ENCODE measurements around the gene RIN3.
"Not testable (repeated sequence)": the region's sequence is repeated elsewhere in the genome, so short reads cannot be mapped to it uniquely, and the experiment has no call there.

The RIN3 gene

DNA sequence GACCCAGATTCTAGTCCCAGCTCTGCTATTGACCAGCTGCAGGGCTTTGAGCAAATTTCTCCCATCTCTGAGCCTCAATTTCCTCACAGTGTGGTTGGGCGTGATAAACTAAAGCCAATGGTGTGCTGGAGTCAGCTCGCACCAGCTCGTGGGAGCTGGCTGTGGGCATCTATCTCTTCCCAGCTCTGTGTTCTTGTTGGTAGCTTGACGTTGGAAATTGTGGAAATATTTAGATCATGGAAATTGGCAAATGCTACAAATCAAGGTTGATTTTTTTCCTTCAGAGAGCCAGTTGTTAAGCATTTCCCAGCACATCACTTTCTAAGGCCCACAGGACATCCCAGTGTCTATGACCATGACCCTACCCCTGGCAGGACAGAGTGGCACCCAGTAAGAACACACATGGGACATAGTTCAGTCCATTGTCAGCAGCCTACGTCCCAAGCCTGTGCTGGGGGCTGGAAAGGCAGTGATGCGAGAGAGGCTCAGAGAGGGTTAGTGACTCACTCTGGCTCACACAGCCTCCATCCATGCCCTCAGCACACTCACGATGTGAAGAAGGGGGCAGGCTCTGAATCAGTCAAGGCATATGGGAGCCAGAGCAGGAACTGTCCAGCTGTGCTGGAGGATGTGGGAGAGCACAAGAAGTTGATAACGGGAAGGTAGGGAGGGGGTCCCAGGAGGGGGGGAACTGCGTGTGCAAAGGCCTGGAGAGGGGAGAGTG is 157.2 kb downstream of the RIN3 start:
- peak; percentile 36 for DNase-seq

DNA sequence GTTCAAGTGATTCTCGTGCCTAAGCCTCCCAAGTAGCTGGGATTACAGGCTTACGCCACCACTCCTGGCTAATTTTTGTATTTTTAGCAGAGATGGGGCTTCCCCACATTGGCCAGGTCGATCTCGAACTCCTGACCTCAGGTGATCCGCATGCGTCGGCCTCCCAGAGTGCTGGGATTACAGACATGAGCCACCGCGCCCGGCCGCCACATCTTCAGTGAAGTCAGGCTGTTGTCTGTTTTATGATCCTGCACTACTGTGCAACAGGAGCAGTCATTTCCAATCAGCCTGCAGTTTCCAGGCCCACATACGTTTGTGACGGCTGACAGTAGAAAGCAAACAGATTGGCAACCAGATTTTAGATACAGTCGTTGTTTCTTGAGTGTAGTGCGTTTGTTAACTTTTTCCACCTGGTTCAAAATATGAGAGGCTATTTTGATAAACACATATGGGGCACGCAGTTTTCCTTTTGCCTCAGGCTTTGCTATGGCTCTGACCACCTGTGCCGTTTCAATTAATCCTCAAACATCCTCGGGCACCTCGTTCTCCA is 160.1 kb downstream of the RIN3 start:
- no peak for DNase-seq

DNA sequence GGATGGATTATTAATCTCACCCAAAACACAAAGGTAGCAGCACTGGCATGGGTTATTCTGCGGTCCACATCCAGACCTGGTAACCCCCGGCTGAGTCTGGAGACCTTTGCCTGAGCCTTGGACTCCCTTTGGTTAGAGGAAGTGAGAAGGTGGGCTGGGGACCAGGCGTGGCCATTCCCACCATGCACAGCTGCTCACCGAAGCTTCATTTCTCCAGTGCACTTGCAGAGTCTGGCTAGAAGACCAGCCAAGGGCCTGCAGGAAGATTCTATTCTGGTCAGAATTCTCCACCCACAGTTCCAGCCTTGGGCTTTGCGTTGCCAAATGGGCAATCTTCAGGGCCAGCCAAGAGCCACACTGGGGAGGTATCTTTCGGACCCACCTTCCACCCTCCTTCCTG is 161.8 kb downstream of the RIN3 start:
- DNase-seq = no peak

DNA sequence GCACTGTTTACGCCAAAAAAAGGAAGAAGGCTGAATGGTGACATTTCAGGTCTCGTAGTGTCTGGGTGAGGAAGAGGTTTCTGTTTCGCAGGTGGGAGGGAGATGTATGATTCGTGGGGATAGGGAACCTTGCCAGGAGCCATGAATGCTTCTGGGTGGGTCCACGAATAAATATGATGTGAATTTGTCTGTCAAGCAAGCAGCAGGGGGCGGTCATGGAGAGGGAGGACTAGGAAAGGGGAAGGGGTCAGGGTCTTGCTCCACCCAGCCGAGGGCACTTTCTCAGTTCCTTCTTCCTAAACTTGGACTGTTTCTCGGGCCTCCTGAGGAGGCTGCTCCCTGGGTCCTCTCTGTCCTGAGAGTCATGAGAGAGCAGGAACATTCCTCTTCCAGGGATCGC is 162.4 kb downstream of the RIN3 start:
- no peak for DNase-seq

DNA sequence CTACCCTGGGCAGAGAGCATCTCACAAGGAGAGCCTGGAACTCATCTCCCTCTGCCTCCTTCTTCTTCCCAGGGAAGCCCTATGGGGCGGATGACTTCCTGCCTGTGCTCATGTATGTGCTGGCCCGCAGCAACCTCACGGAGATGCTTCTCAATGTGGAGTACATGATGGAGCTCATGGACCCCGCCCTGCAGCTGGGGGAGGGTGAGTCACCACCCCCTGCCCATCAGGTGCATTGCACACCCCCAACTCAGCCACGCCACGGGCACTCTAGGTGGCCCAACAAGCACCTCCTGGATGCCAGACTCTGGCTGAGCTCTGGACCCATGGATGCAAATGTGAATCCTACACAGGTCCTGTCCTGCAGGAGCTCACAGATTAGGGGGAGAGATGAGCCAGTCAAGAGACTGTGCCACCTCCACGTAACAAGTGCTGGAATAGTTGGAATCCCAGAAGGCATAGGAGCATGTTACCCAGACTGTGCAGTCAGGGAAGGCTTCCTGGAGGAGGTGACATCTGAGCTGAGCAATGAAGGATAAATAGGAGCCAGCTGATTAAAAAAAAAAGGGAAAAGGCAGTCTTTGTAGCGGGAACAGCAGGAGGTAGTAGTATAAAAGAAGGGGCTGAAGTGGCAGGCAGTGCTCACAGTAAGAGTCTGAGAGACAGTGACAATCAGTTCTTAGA is 163.0 kb downstream of the RIN3 start:
- DNase-seq = no peak

DNA sequence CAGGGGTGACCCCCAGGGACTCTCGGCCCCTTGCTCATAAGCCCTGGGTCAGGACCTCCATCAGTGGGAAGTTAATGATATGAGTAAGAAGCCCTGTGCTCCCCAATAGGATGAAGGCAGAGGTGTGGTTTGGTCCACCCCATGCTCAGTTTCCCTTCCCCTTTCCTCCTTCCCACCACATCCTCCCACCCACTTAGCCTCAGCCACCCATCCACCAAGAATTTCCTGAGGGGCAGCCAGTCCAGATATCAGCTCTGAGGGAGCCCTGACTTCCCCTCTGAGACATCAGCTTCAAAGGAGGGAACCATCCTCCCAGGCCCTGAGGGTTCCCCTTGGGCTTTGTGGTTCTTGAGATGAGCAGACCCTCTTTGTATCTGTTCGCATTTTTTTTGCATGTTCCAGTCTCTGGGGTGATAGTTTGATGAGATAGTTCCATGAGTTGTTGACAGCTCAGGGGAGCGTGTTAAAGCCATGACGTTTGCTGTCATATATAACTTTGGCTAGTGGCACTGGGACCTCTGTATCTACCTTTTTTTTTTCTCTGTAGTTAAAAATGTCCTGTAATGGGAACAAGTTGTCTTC is 163.6 kb downstream of the RIN3 start:
- DNase-seq = peak; percentile 79

DNA sequence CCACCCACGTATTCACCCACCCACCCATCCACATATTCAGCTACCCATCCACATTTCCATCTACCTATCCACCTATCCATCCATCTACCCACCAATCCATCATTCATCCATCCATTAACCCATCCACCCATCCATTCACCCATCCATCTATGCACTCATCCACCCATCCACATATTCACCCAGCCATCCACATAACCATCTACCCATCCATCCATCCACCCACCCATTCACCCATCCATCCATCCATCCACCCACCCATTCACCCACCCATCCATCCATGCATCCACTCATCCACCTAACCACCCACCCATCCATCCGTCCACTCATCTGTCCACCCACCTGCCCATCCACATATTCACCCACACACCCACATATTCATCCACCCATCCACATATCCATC is 164.4 kb downstream of the RIN3 start:
- DNase-seq = no peak

DNA sequence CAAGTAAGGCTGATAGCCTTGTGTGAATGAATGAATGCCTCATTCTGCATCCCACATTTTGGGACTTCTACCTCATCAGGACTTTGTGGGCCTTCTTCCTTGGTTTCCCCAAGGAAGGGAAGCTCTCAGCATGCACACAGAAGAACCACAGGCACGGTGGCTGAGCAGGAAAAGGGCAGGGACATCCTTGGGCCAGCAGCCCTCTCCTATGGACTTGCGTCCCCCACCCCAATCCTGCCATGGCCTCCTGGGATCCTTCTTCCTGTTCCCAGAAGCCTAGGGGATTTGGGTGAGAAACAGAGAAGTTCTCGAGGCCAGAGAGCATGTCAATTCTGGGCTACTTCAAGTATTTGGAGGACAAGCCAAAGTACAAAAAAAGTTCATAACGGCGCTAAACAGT is 165.2 kb downstream of the RIN3 start:
- DNase-seq = no peak

DNA sequence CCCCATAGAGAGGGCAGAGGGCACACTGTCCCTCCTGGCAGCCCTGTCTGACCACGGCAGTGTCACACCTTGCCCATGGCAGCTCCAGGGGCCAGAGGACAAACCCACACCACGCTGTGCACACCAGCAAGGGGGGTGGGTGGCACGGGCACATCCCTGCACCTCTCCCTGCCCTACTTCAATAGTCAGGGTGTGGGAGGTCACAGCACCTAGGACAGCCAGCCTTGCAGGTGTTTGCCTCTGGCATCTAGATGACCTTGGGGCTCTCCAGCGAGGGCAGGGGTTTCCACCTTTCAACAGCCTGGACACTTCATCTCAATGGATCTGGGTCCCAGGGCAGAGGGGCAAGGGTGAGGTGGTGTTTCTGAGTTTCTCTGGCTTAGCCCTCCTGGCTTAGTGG is 165.7 kb downstream of the RIN3 start:
- no peak for DNase-seq

DNA sequence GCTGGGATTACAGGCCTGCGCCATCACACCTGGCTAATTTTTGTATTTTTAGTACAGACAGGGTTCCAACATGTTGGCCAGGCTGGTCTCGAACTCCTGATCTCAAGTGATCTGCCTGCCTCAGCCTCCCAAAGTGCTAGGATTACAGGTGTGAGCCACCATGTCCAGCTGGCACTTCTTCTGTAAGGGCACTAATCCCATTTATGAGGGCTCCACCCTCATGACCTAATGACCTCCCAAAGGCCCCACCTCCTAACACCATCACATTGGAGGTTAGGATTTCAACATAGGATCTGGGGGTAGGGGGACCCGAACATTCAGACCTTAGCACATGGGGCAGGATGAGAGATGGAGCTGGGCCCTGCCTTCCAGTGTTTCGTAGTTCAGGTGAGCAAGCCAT is 166.7 kb downstream of the RIN3 start:
- DNase-seq = not testable (repeated sequence)

DNA sequence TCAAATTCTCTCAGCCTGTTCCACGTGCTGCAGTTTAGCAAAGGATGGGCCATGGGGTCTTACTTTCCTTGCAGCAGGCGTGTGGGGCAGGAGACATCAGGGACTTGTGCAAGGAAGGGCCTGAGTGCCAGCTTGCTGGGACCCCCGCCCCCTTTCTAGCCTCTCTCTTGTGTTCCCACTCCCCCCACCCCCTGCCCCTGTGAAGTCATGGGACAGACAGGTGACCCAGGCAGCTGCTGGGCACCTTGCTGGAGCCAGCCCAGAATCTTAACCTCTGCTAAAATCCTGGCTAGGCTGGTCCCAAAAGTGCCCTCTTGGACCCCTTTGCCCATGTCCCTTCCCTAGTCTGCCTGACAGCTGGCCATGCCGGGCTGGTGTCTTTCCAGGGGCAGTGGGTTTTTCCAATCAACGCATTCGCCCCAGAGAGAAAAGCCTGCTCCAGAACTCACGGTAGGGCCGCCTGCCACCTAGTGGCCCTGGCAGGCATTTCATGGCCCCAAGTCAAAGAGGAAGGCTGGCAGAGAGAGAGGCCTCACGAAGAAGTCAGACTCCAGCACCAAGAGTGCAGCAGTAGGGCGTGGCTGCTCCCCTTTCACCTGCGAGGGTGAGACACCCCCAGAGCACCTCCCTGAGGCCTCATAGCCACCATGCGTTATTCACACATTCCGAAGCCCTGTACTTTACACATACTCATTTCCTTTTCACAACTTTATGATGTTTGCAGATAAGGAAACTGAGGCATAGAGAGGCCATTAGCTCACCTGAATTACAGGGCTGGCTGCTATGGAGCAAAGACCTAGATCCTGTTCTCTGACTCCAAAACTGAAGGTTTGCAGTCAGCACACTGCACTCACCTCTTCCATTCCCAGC is 167.4 kb downstream of the RIN3 start:
- DNase-seq = peak; percentile 72

DNA sequence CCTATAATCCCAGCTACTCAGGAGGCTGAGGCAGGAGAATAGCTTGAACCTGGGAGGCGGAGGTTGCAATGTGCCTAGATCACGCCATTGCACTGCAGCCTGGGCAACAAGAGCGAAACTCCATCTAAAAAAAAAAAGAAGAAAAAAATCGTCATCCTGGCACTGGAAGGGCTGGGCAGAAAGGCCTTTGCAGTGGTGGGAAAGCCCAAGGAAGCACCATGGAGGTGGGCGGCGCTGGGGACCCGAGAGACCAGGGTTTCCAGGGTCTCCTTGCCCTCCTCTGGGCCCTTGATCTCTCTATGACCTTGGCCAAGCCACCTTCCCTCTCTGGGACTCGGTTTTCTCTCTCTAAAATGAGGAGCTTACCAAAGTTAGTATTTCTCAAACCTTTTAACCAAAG is 169.5 kb downstream of the RIN3 start:
- no peak for DNase-seq

DNA sequence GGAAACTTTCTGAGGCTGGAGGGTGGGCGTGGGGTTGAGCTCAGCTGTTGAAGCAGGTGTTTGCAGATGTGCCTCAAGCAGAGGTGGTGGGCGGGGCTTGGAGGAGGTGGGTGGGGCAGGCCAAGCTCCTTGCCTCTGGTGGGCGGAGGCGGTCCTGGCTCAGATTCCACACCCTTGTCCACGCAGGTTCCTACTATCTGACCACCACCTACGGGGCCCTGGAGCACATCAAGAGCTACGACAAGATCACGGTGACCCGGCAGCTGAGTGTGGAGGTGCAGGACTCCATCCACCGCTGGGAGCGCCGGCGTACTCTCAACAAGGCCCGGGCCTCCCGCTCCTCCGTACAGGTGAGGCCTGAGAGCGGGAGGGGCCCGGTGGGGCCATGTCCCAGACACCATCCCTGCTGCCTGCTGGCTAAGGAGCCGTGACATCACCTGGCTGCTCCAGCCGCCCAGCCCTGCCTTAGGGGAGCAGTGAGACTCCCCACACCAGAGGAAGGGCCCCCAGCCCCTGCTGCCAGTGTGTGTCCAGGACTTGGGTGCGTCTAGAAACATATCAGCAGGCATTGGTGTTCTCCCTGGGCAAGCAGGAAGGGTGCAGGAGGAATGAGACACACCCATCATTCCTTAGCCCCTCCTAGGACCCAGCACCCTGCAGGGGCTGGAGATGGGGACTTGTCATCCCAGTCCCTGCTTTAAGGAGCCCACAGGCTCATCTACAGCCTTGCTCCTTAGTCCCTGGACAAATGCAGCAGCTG is 171.4 kb downstream of the RIN3 start:
- DNase-seq = no peak

DNA sequence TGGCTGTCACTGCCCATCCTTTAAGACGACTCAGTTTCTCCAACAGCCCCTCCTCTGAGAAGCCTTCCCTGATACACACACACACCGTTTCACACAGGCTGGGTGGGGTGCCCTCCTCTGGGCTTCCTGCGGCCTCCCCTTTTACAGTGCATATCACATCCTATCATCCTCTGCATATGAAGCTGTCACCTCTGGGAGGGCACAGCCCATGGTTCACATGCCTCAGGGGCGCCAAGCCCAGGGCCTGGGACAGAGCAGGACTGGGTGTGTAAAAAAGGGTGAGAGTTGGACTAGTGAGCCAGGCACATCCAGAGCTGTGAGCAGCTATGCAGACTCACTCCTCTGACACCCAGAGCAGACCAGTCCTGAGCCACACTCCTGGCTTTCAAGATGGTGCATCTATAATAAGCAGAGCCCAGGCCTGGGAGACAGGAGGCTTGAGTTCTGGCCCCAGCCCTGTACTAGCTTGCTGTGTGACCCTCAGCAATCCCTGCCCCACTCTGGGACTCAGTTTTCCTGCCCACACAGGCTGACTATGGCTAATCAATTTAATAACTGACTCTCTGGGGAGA is 172.3 kb downstream of the RIN3 start:
- no peak for DNase-seq

DNA sequence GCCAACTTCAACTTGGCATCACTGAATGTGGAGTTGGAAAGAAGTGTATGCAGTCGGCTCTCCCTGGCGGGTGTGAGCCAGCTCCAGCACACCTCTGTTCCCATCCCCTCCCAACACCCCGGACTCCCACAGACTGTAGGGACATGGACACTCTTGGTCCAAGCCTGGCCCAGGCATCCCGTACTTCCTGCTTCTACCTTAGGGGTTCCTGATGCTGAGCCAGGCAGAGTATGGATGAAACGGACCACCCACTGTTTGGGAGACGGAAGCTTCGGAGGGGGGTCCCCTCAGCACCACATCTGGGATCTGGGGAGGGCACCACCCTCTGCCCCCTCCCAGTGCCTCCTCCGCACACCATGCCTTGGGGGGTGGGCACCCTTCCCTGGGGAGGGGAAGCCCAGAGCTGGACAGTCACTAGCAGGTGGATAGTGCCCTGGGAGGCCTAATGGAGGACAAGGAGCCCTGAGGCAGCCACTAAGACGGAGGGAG is 172.9 kb downstream of the RIN3 start:
- no peak for DNase-seq

DNA sequence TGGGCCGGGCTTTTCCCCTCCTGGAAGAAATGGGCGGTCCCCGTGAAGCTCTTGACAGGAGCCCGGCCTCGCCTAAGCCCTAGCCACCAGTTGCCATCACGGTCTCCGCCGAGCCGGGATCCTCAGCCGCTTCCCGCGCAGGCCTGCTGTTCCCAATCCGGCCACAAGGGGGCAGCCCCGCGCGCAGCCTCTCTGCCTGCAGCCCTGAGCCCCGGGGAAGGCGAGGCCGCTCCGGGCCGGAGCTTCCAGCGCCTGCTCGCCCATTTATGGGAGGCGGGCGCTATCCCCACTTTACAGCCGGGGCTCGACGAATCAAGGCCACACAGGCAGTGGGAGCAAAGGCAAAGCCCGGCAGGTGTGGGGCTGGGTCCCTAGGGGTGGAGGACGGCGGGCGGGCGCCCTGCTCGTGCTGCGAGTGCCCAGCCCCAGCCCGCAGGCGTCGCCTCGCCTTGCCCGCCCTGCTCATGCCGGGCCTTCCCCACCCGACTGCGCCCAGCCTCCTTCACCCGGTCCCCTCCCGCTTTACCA is 173.4 kb downstream of the RIN3 start:
- peak; percentile 70 for DNase-seq

DNA sequence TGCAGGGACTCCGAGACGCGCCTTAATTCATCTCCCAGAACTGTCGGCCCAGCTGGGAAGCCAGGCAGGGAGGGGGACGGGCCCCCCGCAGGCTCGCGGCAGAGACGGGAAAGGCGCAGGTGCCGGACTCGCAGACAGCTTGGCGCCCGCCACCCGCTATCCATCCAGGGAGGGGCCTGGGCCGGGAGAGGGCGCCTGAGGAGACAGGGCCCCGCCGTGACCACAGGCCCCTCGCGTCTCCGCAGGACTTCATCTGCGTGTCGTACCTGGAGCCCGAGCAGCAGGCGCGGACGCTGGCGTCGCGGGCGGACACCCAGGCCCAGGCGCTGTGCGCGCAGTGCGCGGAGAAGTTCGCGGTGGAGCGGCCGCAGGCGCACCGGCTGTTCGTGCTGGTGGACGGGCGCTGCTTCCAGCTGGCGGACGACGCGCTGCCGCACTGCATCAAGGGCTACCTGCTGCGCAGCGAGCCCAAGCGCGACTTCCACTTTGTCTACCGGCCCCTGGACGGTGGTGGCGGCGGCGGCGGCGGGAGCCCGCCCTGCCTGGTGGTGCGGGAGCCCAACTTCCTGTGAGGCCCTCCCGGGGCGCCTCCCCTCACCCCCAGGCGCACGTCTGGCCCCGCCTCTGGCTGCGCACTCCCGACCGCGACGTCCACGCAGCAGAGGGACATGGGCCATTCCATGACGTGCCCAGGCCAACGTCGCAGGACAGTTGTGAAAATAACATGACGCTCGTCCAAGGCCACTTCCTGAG is 174.3 kb downstream of the RIN3 start:
- DNase-seq = no peak

DNA sequence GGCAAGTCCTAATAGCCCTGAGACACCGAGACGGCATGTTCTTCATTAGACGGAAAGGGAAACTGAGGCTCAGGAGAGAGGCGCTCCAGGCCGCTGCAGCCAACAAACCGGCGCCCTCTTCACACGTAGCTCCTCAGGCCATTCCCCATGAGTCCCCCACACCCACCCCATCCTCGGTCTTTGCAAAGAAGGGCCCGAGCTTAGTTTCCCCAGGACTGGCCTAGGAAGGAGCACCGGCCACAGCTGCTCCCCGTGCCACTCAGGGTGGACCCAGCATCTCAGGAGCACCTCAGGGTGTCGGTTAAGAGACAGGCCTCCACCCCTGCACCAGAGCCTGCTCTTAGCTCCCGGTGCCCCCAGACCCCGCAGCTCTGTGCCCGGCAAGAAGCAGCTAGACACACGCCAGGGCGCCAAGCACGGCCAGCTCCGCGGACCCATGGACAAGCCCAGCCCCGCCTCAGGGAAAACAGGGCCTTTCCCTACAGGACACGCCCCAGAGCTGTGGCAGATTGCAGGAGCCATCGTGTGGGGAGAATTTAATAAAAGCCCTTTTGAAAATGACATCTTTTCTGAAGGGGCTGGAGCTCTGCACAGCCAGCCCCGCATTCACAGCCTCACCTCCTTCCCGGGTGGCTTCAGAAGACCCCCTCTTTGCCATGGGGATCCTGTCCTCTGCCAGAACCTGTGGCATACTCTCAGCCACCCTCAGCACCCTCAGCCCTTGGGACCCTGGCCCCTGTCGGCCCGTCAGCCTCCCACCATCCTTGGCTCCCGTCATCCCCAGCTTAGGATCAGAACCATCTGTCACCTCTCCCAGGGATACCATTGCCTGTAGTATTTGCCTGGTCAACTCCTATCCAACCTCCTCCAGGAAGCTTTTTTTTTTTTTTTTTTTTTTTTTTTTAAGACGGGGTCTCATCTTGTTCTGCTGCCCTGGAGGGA is 175.1 kb downstream of the RIN3 start:
- DNase-seq = no peak
